ENCODE data around the gene CACNA1E. TPM values are rescaled to one million over a fixed set of nuclear protein-coding genes. Genes with fewer than 3 reads are reported as not detected.
"Not testable (repeated sequence)": the region's sequence is repeated elsewhere in the genome, so short reads cannot be mapped to it uniquely, and the experiment has no call there.

CACNA1E gene
- total and polyA plus RNA-seq, 9 donors, result 0.17 to 0.70 (median 0.38) TPM

DNA sequence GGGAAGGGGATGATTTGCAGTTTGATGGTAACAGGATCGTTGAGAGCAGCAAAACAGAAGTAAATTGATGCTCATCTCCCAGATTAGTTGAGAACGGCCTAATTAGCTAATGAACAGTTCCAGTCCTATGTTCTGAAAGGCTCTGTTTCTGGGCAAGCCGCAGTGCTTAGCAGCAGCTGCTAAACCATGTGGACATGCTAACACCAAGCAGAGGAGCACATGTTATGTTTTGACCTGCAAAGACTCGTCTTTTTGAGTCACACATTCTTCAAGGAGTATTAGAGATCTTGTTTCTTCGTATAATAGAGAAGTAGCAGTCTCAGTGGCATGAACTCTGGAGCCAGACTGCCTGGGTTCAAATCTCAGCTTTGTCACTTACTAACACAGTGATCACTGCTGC lies 58.1 kb downstream of the CACNA1E start:
- H3K27ac ChIP-seq (ENCODE audit: low read length), result no peak overlapping the region
- DNase-seq, result no peak
- WGBS (ENCODE audit: insufficient coverage), result 45% methylated on average over 3 of the region's 5 CpGs
- H3K4me3 ChIP-seq (ENCODE audit: low read length), result no peak overlapping the region
- no peaks in the 10 kb centered on the region for H3K27me3 ChIP-seq (ENCODE audit: control insufficient read depth, insufficient read depth, low read length)
- no peaks in the 10 kb centered on the region for H3K36me3 ChIP-seq (ENCODE audit: control insufficient read depth, insufficient read depth, low read length)
- H3K4me1 ChIP-seq (ENCODE audit: control insufficient read depth, insufficient read depth, low read length), result no peaks in the 10 kb centered on the region
- H3K9me3 ChIP-seq (replicated peaks; ENCODE audit: control insufficient read depth, low read depth, low read length), result no peaks in the 10 kb centered on the region

DNA sequence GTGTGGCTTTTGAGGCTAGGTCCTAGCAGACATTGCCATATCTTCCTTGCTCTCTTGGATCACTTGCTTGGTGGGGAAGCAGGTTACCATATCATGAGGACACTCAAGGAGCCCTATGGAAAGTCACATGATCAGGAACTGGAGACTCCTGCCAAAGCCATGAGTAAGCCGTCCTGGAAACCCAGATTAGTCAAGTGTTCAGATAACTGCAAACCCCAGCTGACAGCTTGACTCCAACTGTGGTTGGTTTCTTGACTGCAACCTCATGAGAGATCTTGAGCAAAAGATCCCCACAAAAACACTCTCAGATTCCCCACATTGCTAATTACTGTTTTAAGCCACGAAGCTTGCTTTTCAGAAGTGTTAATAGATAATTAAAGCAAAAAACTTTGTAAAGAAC lies 58.6 kb downstream of the CACNA1E start:
- no peaks in the 10 kb centered on the region for H3K36me3 ChIP-seq (ENCODE audit: control insufficient read depth, insufficient read depth, low read length)
- peaks cover 2% of the 10 kb centered on the region for H3K4me1 ChIP-seq (ENCODE audit: control insufficient read depth, insufficient read depth, low read length)
- DNase-seq, result no peak
- H3K4me3 ChIP-seq (ENCODE audit: low read length), result no peak overlapping the region
- WGBS (ENCODE audit: insufficient coverage), result 57% methylated on average over 1 of the region's 2 CpGs
- H3K27me3 ChIP-seq (ENCODE audit: control insufficient read depth, insufficient read depth, low read length), result no peaks in the 10 kb centered on the region
- H3K9me3 ChIP-seq (replicated peaks; ENCODE audit: control insufficient read depth, low read depth, low read length), result no peaks in the 10 kb centered on the region
- no peak overlapping the region for H3K27ac ChIP-seq (ENCODE audit: low read length)

DNA sequence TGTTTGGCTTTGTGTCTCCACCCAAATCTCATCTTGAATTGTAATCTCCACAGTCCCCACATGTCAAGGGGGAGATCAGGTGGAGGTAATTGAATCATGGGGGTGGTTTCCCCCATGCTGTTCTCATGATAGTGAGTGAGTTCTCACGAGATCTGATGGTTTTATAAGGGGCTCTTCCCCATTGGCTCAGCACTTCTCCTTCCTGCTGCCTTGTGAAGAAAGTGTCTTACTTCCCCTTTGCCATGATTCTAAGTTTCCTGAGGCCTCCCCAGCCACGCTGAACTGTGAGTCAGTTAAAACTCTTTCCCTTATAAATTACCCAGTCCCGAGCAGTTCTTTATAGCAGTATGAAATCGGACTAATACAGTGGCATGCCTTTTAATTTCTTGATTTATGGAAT lies 59.1 kb downstream of the CACNA1E start:
- not testable (repeated sequence) for H3K4me1 ChIP-seq (ENCODE audit: control insufficient read depth, insufficient read depth, low read length); H3K27me3 ChIP-seq (ENCODE audit: control insufficient read depth, insufficient read depth, low read length); H3K36me3 ChIP-seq (ENCODE audit: control insufficient read depth, insufficient read depth, low read length); H3K9me3 ChIP-seq (replicated peaks; ENCODE audit: control insufficient read depth, low read depth, low read length); H3K27ac ChIP-seq (ENCODE audit: low read length); H3K4me3 ChIP-seq (ENCODE audit: low read length); DNase-seq
- WGBS (ENCODE audit: insufficient coverage), result no CpG with 5 or more reads among the region's 4 CpGs

DNA sequence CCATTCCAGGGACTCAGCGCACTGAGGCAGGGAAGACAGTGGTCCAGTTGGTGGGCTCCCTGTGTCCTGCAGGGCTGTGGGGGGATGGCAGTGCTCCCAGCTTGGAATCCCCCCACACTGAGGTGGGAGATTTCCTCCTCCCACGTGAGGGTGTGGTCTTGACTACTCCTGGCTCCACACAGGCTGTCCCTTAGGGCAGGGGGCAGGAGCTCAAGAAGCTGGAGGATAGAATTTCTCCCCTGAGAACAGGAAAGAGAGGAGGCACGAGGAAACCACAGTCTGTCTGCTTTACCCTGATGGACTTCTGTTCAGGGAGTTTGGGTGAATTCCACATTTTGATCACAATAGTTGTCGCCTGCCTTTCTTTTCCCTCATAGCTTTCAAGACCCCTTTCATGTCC lies 62.1 kb downstream of the CACNA1E start:
- no peaks in the 10 kb centered on the region for H3K27me3 ChIP-seq (ENCODE audit: control insufficient read depth, insufficient read depth, low read length)

DNA sequence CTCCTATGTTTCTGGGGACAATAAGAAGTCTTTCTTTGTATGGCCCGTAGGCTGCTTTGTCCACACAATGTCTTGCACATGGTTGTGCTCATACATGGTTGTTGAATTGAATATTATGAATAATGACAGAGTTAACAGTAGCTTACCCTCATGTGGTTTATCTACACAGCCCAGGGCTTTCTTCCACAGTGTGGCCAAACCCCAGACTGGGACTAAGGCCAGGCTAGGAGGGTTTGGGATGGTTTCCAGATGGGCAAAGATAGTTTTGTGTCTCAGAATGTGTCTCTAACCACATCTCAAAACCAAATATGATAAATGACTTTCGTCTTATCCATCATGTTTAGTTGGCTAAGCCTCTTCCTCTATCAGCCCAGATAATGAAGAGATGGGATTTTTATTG lies 65.2 kb downstream of the CACNA1E start:
- Histone ChIP-seq H3K27me3 (ENCODE audit: control insufficient read depth, insufficient read depth, low read length) (no peaks in the 10 kb centered on the region), H3K36me3 (ENCODE audit: control insufficient read depth, insufficient read depth, low read length) (no peaks in the 10 kb centered on the region), H3K9me3 (replicated peaks; ENCODE audit: control insufficient read depth, low read depth, low read length) (no peaks in the 10 kb centered on the region), H3K4me1 (ENCODE audit: control insufficient read depth, insufficient read depth, low read length) (peaks cover 8% of the 10 kb centered on the region), H3K27ac (ENCODE audit: low read length) (no peak overlapping the region), H3K4me3 (ENCODE audit: low read length) (no peak overlapping the region)
- DNase-seq, result no peak
- no CpG with 5 or more reads among the region's 2 CpGs for WGBS (ENCODE audit: insufficient coverage)

More for the DNA sequence above, 62.1 kb downstream of the CACNA1E start:
- Histone ChIP-seq H3K4me3 (ENCODE audit: low read length) (no peak overlapping the region), H3K27ac (ENCODE audit: low read length) (no peak overlapping the region), H3K9me3 (replicated peaks; ENCODE audit: control insufficient read depth, low read depth, low read length) (no peaks in the 10 kb centered on the region), H3K4me1 (ENCODE audit: control insufficient read depth, insufficient read depth, low read length) (peaks cover 2% of the 10 kb centered on the region), H3K36me3 (ENCODE audit: control insufficient read depth, insufficient read depth, low read length) (no peaks in the 10 kb centered on the region)
- no peak for DNase-seq
- WGBS (ENCODE audit: insufficient coverage), result no CpG with 5 or more reads among the region's 4 CpGs

DNA sequence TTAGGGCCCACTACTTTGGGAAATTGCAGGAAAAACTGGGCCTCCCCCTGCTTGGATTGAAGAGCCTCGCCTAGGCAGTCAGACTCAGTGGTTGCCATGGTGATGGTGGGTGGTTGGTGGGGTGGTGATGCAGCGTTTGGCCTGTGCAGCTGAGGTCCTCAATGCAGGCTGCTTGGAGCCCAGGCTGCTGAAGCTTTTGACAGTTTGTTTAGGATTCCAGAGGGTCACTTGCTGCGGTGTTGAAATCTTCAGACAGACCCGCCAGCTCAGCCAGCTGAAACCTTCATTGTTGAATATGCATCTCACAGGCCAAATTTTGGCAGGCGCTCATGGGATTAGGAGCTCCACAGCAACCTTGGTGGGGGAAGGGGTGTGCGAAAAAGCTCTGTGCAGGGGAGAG lies 67.9 kb downstream of the CACNA1E start:
- H3K4me1 ChIP-seq (ENCODE audit: control insufficient read depth, insufficient read depth, low read length), result peaks cover 8% of the 10 kb centered on the region
- no peak overlapping the region for H3K4me3 ChIP-seq (ENCODE audit: low read length)
- H3K27ac ChIP-seq (ENCODE audit: low read length), result no peak overlapping the region
- no peaks in the 10 kb centered on the region for H3K36me3 ChIP-seq (ENCODE audit: control insufficient read depth, insufficient read depth, low read length)
- no peaks in the 10 kb centered on the region for H3K9me3 ChIP-seq (replicated peaks; ENCODE audit: control insufficient read depth, low read depth, low read length)
- 16% methylated on average over 4 of the region's 6 CpGs for WGBS (ENCODE audit: insufficient coverage)
- peak; percentile 22 for DNase-seq
- H3K27me3 ChIP-seq (ENCODE audit: control insufficient read depth, insufficient read depth, low read length), result no peaks in the 10 kb centered on the region

DNA sequence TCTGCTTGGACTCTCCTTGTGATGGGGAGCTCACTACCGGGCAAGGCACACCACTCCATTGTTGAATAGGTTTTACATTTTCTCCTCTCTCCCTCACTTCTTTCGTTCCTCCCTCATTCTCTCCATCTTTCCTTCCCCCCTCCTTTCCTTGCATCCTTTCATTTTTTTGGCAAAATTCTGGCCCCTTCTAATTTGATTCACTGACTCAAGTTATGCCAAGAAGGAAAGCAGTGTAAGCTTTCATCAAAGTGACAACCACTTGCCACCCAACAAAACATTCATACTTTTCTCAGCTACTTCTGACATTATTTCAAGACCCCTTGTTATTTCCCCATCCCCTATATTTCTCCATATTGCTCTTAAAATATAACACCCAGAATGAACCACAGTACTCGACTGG lies 68.4 kb downstream of the CACNA1E start:
- H3K27ac ChIP-seq (ENCODE audit: low read length), result no peak overlapping the region
- WGBS (ENCODE audit: insufficient coverage), result 79% methylated on average over 3 of the region's 3 CpGs
- no peaks in the 10 kb centered on the region for H3K36me3 ChIP-seq (ENCODE audit: control insufficient read depth, insufficient read depth, low read length)
- no peak for DNase-seq
- peaks cover 3% of the 10 kb centered on the region for H3K27me3 ChIP-seq (ENCODE audit: control insufficient read depth, insufficient read depth, low read length)
- peaks cover 11% of the 10 kb centered on the region for H3K4me1 ChIP-seq (ENCODE audit: control insufficient read depth, insufficient read depth, low read length)
- H3K4me3 ChIP-seq (ENCODE audit: low read length), result no peak overlapping the region
- H3K9me3 ChIP-seq (replicated peaks; ENCODE audit: control insufficient read depth, low read depth, low read length), result no peaks in the 10 kb centered on the region

DNA sequence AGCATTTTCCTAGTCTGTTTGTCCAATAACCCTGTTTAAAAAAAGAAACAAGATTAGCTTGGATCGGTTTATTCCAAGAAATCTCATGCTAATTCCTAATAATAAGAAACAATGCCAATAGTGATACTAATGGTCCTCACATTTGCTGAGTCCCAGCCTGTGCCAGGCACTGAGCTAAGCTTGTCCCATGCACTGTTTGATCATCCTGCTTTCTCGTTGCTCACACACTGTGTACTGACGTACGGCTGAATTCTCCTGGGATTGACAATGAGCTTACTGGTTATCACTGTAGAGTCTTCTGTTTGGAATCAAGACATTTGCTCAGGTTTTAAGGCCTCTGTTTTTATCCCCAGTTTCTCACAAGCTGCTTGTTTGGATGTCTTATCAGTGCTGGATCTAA lies 71.1 kb downstream of the CACNA1E start:
- Histone ChIP-seq H3K36me3 (ENCODE audit: control insufficient read depth, insufficient read depth, low read length) (no peaks in the 10 kb centered on the region), H3K4me1 (ENCODE audit: control insufficient read depth, insufficient read depth, low read length) (peaks cover 20% of the 10 kb centered on the region), H3K9me3 (replicated peaks; ENCODE audit: control insufficient read depth, low read depth, low read length) (no peaks in the 10 kb centered on the region), H3K4me3 (ENCODE audit: low read length) (no peak overlapping the region), H3K27me3 (ENCODE audit: control insufficient read depth, insufficient read depth, low read length) (peaks cover 8% of the 10 kb centered on the region), H3K27ac (ENCODE audit: low read length) (no peak overlapping the region)
- WGBS (ENCODE audit: insufficient coverage), result 54% methylated on average over 3 of the region's 4 CpGs
- no peak for DNase-seq

DNA sequence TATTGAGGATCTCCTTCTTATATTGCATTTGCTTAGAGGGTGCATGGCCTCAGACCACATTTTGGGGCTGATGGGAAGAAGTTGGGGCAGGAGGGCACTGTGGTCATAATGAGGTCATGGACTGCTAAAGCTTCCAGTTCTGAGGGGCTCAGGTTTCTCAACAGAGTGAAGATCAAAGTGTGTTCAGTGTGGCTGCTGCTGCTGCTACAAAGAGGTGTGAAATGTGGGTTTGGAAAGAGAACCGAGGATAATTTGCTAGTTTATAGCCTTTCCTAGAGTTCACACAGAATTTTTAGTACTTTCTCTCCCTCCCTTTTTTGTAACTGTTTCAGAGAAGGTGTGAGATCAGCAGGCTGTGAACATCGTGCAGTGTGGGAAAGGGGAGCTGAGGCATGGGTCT lies 73.3 kb downstream of the CACNA1E start:
- Histone ChIP-seq H3K27me3 (ENCODE audit: control insufficient read depth, insufficient read depth, low read length) (peaks cover 10% of the 10 kb centered on the region), H3K9me3 (replicated peaks; ENCODE audit: control insufficient read depth, low read depth, low read length) (no peaks in the 10 kb centered on the region), H3K27ac (ENCODE audit: low read length) (no peak overlapping the region), H3K4me1 (ENCODE audit: control insufficient read depth, insufficient read depth, low read length) (peaks cover 15% of the 10 kb centered on the region), H3K36me3 (ENCODE audit: control insufficient read depth, insufficient read depth, low read length) (no peaks in the 10 kb centered on the region), H3K4me3 (ENCODE audit: low read length) (no peak overlapping the region)
- WGBS (ENCODE audit: insufficient coverage), result no CpG with 5 or more reads among the region's 2 CpGs
- no peak for DNase-seq

DNA sequence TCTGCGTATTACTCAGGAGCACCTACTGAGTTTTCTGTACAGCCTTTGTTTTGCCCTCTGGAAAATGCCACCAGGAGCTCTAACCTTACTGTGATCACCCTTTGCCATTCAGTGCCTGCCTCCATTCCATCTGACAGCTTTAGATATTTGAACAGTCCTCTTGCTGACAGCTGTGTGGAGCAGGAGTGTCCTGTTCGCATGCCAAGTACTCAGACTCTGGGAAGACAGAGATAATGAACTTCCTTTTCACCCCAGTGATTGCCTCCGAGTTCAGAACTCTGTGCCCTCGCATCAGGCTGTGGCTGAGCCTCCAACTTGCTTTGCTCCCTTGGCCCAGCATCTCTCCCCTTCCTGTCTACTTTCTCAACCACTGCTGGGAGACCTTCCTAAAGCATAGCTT lies 74.0 kb downstream of the CACNA1E start:
- DNase-seq, result peak; percentile 29
- no peaks in the 10 kb centered on the region for H3K36me3 ChIP-seq (ENCODE audit: control insufficient read depth, insufficient read depth, low read length)
- no peak overlapping the region for H3K4me3 ChIP-seq (ENCODE audit: low read length)
- H3K4me1 ChIP-seq (ENCODE audit: control insufficient read depth, insufficient read depth, low read length), result peaks cover 15% of the 10 kb centered on the region
- peaks cover 10% of the 10 kb centered on the region for H3K27me3 ChIP-seq (ENCODE audit: control insufficient read depth, insufficient read depth, low read length)
- WGBS (ENCODE audit: insufficient coverage), result 51% methylated on average over 4 of the region's 4 CpGs
- no peak overlapping the region for H3K27ac ChIP-seq (ENCODE audit: low read length)
- H3K9me3 ChIP-seq (replicated peaks; ENCODE audit: control insufficient read depth, low read depth, low read length), result no peaks in the 10 kb centered on the region

DNA sequence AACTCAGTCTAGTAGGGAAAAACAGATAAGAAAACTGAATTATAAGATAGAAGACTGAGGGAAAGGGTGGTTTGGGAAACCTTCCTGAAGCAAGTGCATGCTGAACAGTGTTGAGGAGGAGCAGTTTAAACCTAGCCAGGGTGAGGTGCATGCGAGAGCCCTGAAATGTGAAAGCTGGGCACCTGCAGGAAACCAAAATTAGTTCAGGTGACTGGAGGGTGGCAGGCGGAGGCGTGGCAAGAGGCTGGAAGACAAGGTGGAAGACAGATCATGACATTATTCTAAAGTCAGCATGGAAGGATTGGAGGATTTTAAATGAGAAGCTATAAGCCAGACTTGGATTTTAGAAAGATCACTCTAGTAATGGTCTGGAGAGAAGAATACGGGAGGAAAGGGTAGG lies 75.1 kb downstream of the CACNA1E start:
- H3K36me3 ChIP-seq (ENCODE audit: control insufficient read depth, insufficient read depth, low read length), result no peaks in the 10 kb centered on the region
- DNase-seq, result no peak
- H3K4me3 ChIP-seq (ENCODE audit: low read length), result no peak overlapping the region
- WGBS (ENCODE audit: insufficient coverage), result 93% methylated on average over 4 of the region's 4 CpGs
- no peak overlapping the region for H3K27ac ChIP-seq (ENCODE audit: low read length)
- peaks cover 15% of the 10 kb centered on the region for H3K4me1 ChIP-seq (ENCODE audit: control insufficient read depth, insufficient read depth, low read length)
- peaks cover 10% of the 10 kb centered on the region for H3K27me3 ChIP-seq (ENCODE audit: control insufficient read depth, insufficient read depth, low read length)
- H3K9me3 ChIP-seq (replicated peaks; ENCODE audit: control insufficient read depth, low read depth, low read length), result no peaks in the 10 kb centered on the region

Data from muscle of leg (tissue), 11 donors.